ENCODE measurements around the gene BACE1-AS.

Gene BACE1-AS

DNA sequence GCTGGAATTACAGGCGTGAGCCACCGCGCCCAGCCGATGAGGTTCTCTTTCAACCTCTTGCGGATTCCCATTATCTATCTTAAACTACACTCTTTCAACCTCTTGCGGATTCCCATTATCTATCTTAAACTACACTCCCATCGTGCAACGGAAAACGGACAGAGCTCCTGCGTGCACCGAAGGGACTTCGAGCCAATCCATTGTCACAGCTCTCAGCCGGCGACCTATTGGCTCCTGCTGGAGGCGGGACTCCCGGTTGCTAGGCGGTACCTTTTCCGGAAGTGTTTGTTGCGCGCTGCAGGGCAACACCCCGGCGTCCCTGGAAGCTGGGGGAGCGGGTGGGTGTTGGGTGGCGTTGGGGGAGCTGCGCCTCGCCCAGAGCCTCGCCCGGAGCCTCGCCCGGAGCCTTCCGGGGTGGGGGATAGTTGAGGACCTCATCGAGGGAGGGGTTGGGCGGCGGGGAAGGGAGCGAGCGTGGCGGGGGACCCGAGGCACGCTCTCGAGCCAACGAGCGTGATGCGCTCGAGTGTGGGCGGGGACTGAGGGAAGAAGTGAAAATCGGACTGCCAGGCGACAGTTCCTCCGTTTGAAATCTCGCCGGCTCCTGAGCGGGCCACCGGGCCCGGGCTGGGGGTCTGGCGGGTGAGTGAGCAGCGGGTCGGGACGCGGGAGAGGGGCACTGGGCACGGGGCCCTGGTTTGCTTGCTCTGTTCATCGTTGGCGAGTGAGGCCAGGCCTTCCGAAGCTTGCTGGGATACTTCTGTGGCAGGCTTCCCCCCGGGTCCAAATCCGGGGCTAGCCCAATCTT, 36.6 kb downstream of the BACE1-AS start, which contains the start of gene CEP164:
TSS of gene CEP164 (plus strand) at position 288 of the 808 bp plus-strand sequence. CDS start 10,733 bp downstream, outside the sequence.
- peaks cover 5% of the 10 kb centered on the region for H3K4me1 Mint-ChIP-seq (ENCODE audit: low read depth)
- no peak within 1 kb of the TSS for H3K4me3 Mint-ChIP-seq
- H3K27me3 Mint-ChIP-seq: no peaks in the 10 kb centered on the region
- no peaks in the 10 kb centered on the region for H3K9me3 Mint-ChIP-seq
- H3K27ac Mint-ChIP-seq: peak within 1 kb of the TSS; percentile 54
- no peaks in the 10 kb centered on the region for H3K36me3 Mint-ChIP-seq (ENCODE audit: low read depth)

DNA sequence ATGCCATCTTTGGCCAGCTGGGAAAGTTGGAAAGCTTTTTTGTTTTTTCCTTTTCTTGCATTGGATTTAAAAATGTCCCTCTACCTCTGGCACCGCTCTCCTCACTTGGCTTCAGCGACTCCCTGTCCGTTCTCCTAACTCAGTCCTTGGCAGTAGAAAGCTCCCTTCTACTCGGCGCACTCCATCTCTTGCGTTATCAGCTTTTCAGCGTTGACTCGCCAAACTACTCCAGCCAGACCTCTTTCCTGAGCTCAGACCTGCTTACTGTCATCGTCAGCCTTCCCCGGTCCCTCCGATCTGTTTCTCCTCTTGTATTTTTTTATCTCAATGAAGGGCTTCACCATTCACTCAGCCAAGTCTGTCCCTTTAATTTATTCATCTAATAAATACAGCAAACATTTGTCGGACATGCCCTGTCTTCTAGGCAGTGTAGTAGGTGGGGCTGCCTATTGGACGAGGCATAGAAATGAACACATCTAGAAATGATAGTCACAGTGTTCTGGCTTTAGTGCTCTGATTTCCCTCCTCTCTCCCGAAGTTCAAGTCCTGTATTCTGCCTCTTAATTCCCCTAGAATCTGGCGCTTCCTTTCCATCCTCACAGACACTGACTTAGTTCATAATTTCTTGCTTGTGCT, 37.3 kb downstream of the BACE1-AS start:
- Mint-ChIP-seq H3K4me1 (ENCODE audit: low read depth) (peaks cover 5% of the 10 kb centered on the region), H3K9me3 (no peaks in the 10 kb centered on the region), H3K4me3 (no peak overlapping the region), H3K27me3 (no peaks in the 10 kb centered on the region), H3K27ac (no peak overlapping the region), H3K36me3 (ENCODE audit: low read depth) (no peaks in the 10 kb centered on the region)

DNA sequence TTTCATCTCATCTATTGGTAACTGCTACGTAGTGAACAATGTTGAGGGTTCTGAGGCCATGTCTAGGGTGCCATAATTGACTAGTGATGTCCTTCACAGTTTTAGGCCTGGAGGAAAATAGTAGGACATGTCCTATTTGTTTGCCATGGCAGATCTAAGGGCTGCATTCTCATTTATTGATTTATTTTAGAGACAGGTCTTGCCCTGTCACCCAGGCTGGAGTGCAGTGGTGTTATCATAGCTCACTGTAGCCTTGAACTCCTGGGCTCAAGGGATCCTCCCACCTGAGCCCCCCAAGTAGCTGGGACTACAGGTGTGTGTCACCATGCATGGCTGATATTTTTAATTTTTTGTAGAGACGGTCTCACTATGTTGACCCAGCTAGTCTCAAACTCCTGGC, 41.7 kb downstream of the BACE1-AS start:
- H3K4me1 Mint-ChIP-seq (ENCODE audit: low read depth): peaks cover 5% of the 10 kb centered on the region
- H3K9me3 Mint-ChIP-seq: no peaks in the 10 kb centered on the region
- H3K27me3 Mint-ChIP-seq: no peaks in the 10 kb centered on the region
- H3K4me3 Mint-ChIP-seq: no peak overlapping the region
- H3K27ac Mint-ChIP-seq: peak overlapping the region; percentile 57
- peaks cover 23% of the 10 kb centered on the region for H3K36me3 Mint-ChIP-seq (ENCODE audit: low read depth)

DNA sequence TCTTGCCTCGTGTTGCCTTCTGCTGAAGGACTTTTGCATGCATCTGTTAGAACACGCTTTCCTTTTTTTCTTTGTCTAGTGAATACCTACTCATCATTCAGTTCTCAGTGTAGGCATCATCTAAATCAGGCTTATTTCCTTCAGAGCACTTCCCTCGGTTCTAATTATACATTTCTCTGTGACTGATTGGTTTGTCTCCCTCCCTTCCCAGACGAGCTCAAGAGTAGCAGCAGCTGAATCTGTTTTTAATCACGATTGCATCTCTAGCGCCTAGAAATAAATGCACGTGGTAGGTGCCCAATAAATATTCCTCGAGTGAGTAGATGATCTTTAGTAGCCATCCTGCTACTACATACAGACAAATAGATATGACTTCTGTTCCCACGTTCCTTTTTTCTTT, 42.8 kb downstream of the BACE1-AS start:
- Mint-ChIP-seq H3K27ac (no peak overlapping the region), H3K4me1 (ENCODE audit: low read depth) (peaks cover 5% of the 10 kb centered on the region), H3K27me3 (no peaks in the 10 kb centered on the region), H3K36me3 (ENCODE audit: low read depth) (peaks cover 30% of the 10 kb centered on the region), H3K9me3 (no peaks in the 10 kb centered on the region), H3K4me3 (no peak overlapping the region)

DNA sequence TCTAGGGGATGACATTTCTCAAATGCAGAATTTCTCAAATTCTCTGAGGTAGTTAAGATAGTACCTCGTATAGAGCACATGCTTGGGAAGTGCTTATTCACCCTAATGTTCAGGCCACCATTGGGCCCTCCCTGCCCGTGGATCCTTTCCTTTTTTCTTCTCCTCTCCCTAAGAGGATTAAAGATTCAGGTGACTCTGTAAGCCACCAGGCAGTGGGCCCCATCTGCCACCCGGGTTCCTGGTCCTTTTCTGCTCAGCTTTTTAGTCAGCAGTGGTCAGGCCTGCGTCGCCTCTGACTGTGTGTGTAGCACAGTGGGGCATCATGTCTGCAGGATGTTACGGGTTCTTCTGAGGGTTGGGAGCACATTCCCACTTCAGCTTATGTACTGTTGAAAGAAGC, 43.8 kb downstream of the BACE1-AS start:
- Mint-ChIP-seq H3K4me1 (ENCODE audit: low read depth) (peaks cover 4% of the 10 kb centered on the region), H3K4me3 (no peak overlapping the region), H3K9me3 (no peaks in the 10 kb centered on the region), H3K27ac (no peak overlapping the region), H3K36me3 (ENCODE audit: low read depth) (peaks cover 34% of the 10 kb centered on the region), H3K27me3 (no peaks in the 10 kb centered on the region)

DNA sequence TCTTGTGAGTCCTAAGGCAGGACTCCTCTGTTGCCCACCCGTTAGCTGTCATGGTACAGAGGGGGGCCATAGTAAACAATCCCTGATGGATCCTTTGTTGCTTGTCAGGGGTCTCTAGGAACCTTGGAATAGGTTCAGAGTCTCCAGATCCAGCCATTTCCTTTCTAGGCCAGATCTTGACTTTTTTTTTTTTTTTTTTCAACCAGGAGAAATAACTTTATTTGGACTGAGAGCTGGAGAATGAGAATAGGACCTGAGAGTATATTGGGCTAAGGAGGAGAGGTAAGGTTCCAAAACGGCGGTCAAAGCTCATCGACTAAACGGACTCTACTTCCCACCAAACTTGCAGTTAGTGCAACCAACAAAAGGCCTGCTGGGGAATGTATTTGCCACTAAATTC, 44.3 kb downstream of the BACE1-AS start:
- no peak overlapping the region for H3K27ac Mint-ChIP-seq
- H3K27me3 Mint-ChIP-seq: no peaks in the 10 kb centered on the region
- H3K9me3 Mint-ChIP-seq: no peaks in the 10 kb centered on the region
- no peak overlapping the region for H3K4me3 Mint-ChIP-seq
- H3K4me1 Mint-ChIP-seq (ENCODE audit: low read depth): no peaks in the 10 kb centered on the region
- H3K36me3 Mint-ChIP-seq (ENCODE audit: low read depth): peaks cover 38% of the 10 kb centered on the region

DNA sequence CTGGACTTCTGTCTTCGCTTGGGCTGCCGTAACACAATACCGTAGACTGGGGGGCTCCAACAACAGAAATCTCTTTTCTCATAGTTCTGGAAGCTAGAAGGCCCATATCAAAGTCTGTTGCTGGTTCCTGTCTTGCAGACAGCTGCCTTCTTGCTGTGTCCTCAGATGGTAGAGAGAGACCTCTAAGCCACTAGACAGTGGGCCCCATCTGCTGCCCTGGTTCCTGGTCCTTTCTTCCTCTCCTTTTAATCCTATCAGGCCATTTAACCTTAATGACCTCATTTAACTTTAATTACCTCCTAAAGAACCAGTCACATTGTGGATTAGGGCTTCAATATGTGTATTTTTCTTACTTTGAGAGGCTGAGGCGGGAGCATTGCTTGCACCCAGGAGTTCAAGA, 45.9 kb downstream of the BACE1-AS start:
- no peaks in the 10 kb centered on the region for H3K27me3 Mint-ChIP-seq
- H3K36me3 Mint-ChIP-seq (ENCODE audit: low read depth): peaks cover 49% of the 10 kb centered on the region
- no peak overlapping the region for H3K27ac Mint-ChIP-seq
- H3K4me3 Mint-ChIP-seq: no peak overlapping the region
- H3K9me3 Mint-ChIP-seq: no peaks in the 10 kb centered on the region
- H3K4me1 Mint-ChIP-seq (ENCODE audit: low read depth): no peaks in the 10 kb centered on the region

Measured in stimulated activated naive CD8-positive, alpha-beta T cell treated with anti-CD3 and anti-CD28 coated beads, Interleukin-15, Interleukin-2, amounts not matched to agents 100 ng/mL and 50 ng/mL, for 24 hours (primary cell).